H9 (cell line): ENCODE results near the gene CDCP2. TPM values are rescaled to one million over a fixed set of nuclear protein-coding genes. Genes with fewer than 3 reads are reported as not detected.

Source experiments
- DNase-seq: peaks from one replicate; pipeline ENCODE4 v3.0.0-alpha.2; 2017
- H2AFZ ChIP-seq: one replicate; pipeline ENCODE4 v1.6.1; 2013; ENCODE audit warnings: mild to moderate bottlenecking, low read length, control low read depth, moderate library complexity
- H2AK5ac ChIP-seq: 2 replicates; pipeline ENCODE4 v1.6.1; 2013; ENCODE audit warnings: low read length, control low read depth, mixed read lengths; ENCODE audit not compliant: insufficient read length
- H2BK120ac ChIP-seq: one replicate; pipeline ENCODE4 v1.6.1; 2013; ENCODE audit warnings: low read depth, mild to moderate bottlenecking, low read length, control low read depth, inconsistent platforms; ENCODE audit not compliant: poor library complexity, severe bottlenecking
- H2BK12ac ChIP-seq: 2 replicates; pipeline ENCODE4 v1.6.1; 2013; ENCODE audit warnings: low read length, control low read depth, mixed read lengths, low read depth; ENCODE audit not compliant: insufficient read length
- H2BK15ac ChIP-seq: 2 replicates; pipeline ENCODE4 v1.6.1; 2013; ENCODE audit warnings: low read depth, low read length, control low read depth
- H2BK20ac ChIP-seq: one replicate; pipeline ENCODE4 v1.6.1; 2013; ENCODE audit warnings: low read depth, mild to moderate bottlenecking, low read length, control low read depth, inconsistent platforms; ENCODE audit not compliant: poor library complexity, severe bottlenecking
- H2BK5ac ChIP-seq: 2 replicates; pipeline ENCODE4 v1.6.1; 2013; ENCODE audit warnings: low read length, control low read depth, mixed read lengths; ENCODE audit not compliant: insufficient read length
- H3K14ac ChIP-seq: 2 replicates; pipeline ENCODE4 v1.6.1; 2013; ENCODE audit warnings: low read length, control low read depth; ENCODE audit not compliant: insufficient read depth
- H3K18ac ChIP-seq: 2 replicates; pipeline ENCODE4 v1.6.1; 2013; ENCODE audit warnings: low read depth, mild to moderate bottlenecking, mixed read lengths, low read length, control low read depth; ENCODE audit not compliant: insufficient read length
- H3K23ac ChIP-seq: 2 replicates; pipeline ENCODE4 v1.6.1; 2013; ENCODE audit warnings: low read length, control low read depth, mixed read lengths, low read depth; ENCODE audit not compliant: insufficient read length
- H3K23me2 ChIP-seq: 2 replicates; pipeline ENCODE4 v1.6.1; 2013; ENCODE audit warnings: low read depth, mild to moderate bottlenecking, mixed read lengths, low read length, control low read depth; ENCODE audit not compliant: insufficient read length, poor library complexity, severe bottlenecking
- H3K27ac ChIP-seq: 2 replicates; pipeline ENCODE4 v1.5.1; 2013; ENCODE audit warnings: low read length, control low read depth, mixed read lengths, low read depth; ENCODE audit not compliant: insufficient read length
- H3K27me3 ChIP-seq: 2 replicates; pipeline ENCODE4 v1.6.1; 2013; ENCODE audit warnings: low read length, control low read depth, inconsistent platforms; ENCODE audit not compliant: insufficient read depth
- H3K4ac ChIP-seq: 2 replicates; pipeline ENCODE4 v1.6.1; 2013; ENCODE audit warnings: low read depth, mild to moderate bottlenecking, control low read depth, inconsistent platforms, low read length, moderate library complexity
- H3K4me1 ChIP-seq: 2 replicates; pipeline ENCODE4 v1.6.1; 2013; ENCODE audit warnings: low read length, control low read depth, inconsistent platforms; ENCODE audit not compliant: insufficient read depth
- H3K4me2 ChIP-seq: 2 replicates; pipeline ENCODE4 v1.6.1; 2013; ENCODE audit warnings: low read length, control low read depth, mixed read lengths; ENCODE audit not compliant: insufficient read length, insufficient read depth
- H3K56ac ChIP-seq: 2 replicates; pipeline ENCODE4 v1.6.1; 2013; ENCODE audit warnings: low read depth, mild to moderate bottlenecking, mixed read lengths, low read length, control low read depth; ENCODE audit not compliant: insufficient read length
- H3K79me1 ChIP-seq: 2 replicates; pipeline ENCODE4 v1.6.1; 2013; ENCODE audit warnings: low read depth, mild to moderate bottlenecking, moderate library complexity, low read length, control low read depth, inconsistent platforms; ENCODE audit not compliant: insufficient read depth, poor library complexity, severe bottlenecking
- H3K79me2 ChIP-seq: 2 replicates; pipeline ENCODE4 v1.6.1; 2013; ENCODE audit warnings: low read length, control low read depth, inconsistent platforms; ENCODE audit not compliant: insufficient read depth
- H3K9ac ChIP-seq: 2 replicates; pipeline ENCODE4 v1.6.1; 2013; ENCODE audit warnings: low read length, control low read depth, mixed read lengths; ENCODE audit not compliant: insufficient read length; ENCODE audit errors: extremely low read depth
- H3K9me3 ChIP-seq: one replicate; pipeline ENCODE4 v1.6.1; 2013; ENCODE audit warnings: low read depth, low read length, inconsistent platforms; ENCODE audit not compliant: control insufficient read depth
- H3T11ph ChIP-seq: one replicate; pipeline ENCODE4 v1.6.1; 2013; ENCODE audit warnings: mild to moderate bottlenecking, low read length, control low read depth, inconsistent platforms
- H4K20me1 ChIP-seq: one replicate; pipeline ENCODE4 v1.6.1; 2013; ENCODE audit not compliant: control insufficient read depth, insufficient read length, insufficient read depth
- H4K5ac ChIP-seq: 2 replicates; pipeline ENCODE4 v1.6.1; 2013; ENCODE audit warnings: low read depth, mild to moderate bottlenecking, mixed read lengths, low read length, control low read depth; ENCODE audit not compliant: insufficient read length
- H4K8ac ChIP-seq: replicated peaks from 2 replicates; pipeline ENCODE4 v1.6.1; 2013; ENCODE audit warnings: low read length, control low read depth, mixed read lengths, low read depth; ENCODE audit not compliant: insufficient read length
- H4K91ac ChIP-seq: 2 replicates; pipeline ENCODE4 v1.6.1; 2013; ENCODE audit warnings: low read depth, mild to moderate bottlenecking, moderate library complexity, mixed read lengths, low read length, control low read depth; ENCODE audit not compliant: insufficient read length
- H3K27ac Mint-ChIP-seq, 3 experiments: 2 replicates in 2 of 3; 3 replicates in 1 of 3; pipeline ENCODE4 v1.8.0; 2020 to 2021; ENCODE audit warnings: mixed read lengths in 3 of 3, mild to moderate bottlenecking in 1 of 3, moderate library complexity in 1 of 3
- H3K27me3 Mint-ChIP-seq: 2 replicates; pipeline ENCODE4 v1.8.0; 2021; ENCODE audit warnings: low read depth, mild to moderate bottlenecking, moderate library complexity, mixed read lengths
- H3K36me3 Mint-ChIP-seq, 3 experiments: 2 replicates in 2 of 3; 3 replicates in 1 of 3; pipeline ENCODE4 v1.8.0; 2020 to 2021; ENCODE audit warnings: low read depth in 3 of 3, mixed read lengths in 3 of 3; ENCODE audit not compliant: insufficient read depth in 1 of 3
- H3K4me1 Mint-ChIP-seq, 2 experiments: 2 replicates each; pipeline ENCODE4 v1.8.0; 2020; ENCODE audit warnings: mixed read lengths in 2 of 2
- H3K4me3 Mint-ChIP-seq, 2 experiments: 2 replicates in 1 of 2; 3 replicates in 1 of 2; pipeline ENCODE4 v1.8.0; 2020 to 2021; ENCODE audit warnings: mild to moderate bottlenecking in 2 of 2, mixed read lengths in 2 of 2, moderate library complexity in 1 of 2
- H3K9me3 Mint-ChIP-seq, 2 experiments: 2 replicates in 1 of 2; 3 replicates in 1 of 2; pipeline ENCODE4 v1.8.0; 2020; ENCODE audit warnings: mild to moderate bottlenecking in 2 of 2, mixed read lengths in 2 of 2, moderate library complexity in 1 of 2
- CTCF ChIP-seq: fragments of 200-600 bp; sonication (generic); conservative IDR thresholded peaks from 3 replicates; pipeline ENCODE4 v1.8.0; 2021; ENCODE audit warnings: antibody characterized with exemption, mild to moderate bottlenecking
- WGBS: extraction: QIAGEN DNeasy Blood & Tissue Kit; methylation state at CpG from one replicate; pipeline ENCODE4 v1.1.7; 2013; ENCODE audit warnings: missing lambda C conversion rate, low lambda C conversion rate, mixed read lengths; ENCODE audit not compliant: insufficient read length; ENCODE audit errors: extremely low coverage; 5-methylcytosine and 5-hydroxymethylcytosine counted together
- total RNA-seq: library from RNA; stranded (reverse); gene quantifications from 2 replicates; pipeline ENCODE4 v1.2.1, GENCODE V29; 2021

CDCP2 gene
- total RNA-seq, 1 experiment from 2014 or later = not detected

GRCh38 chr1:54158071-54158470, 5.3 kb upstream of the CDCP2 start:
- Mint-ChIP-seq H3K9me3 (no peaks in the 10 kb centered on the region), H3K4me3 (no peak overlapping the region), H3K36me3 (no peaks in the 10 kb centered on the region), H3K4me1 (peaks cover 11% of the 10 kb centered on the region in 2 experiments), H3K27me3 (peaks cover 16% of the 10 kb centered on the region), H3K27ac (no peak overlapping the region)
- Histone ChIP-seq H2BK120ac (no peak overlapping the region), H3K79me2 (no peaks in the 10 kb centered on the region), H2AFZ (no peak overlapping the region), H2BK12ac (no peak overlapping the region), H4K91ac (no peak overlapping the region), H3K9me3 (no peaks in the 10 kb centered on the region), H4K5ac (no peak overlapping the region), H3K9ac (no peak overlapping the region), H4K8ac (no peak overlapping the region), H2BK5ac (no peak overlapping the region), H3K27me3 (no peaks in the 10 kb centered on the region), H3K14ac (no peak overlapping the region; the same call in 1 of the 2 replicates), H3K4ac (no peak overlapping the region), H3K23ac (no peak overlapping the region), H3K18ac (no peak overlapping the region), H2AK5ac (no peak overlapping the region), H2BK15ac (no peak overlapping the region), H3K56ac (no peak overlapping the region), H3K79me1 (no peaks in the 10 kb centered on the region), H3T11ph (no peak overlapping the region), H3K27ac (no peak overlapping the region), H3K4me1 (peaks cover 4% of the 10 kb centered on the region; the same call in 1 of the 2 replicates), H3K23me2 (no peaks in the 10 kb centered on the region), H2BK20ac (no peak overlapping the region), H3K4me2 (no peak overlapping the region), H4K20me1 (no peaks in the 10 kb centered on the region)
- DNase-seq = no peak
- no peak for TF ChIP-seq CTCF
- WGBS = no CpG with 5 or more reads among the region's 3 CpGs
